BE2C (cell line): ENCODE results near the gene USP24.

Experiments used
- DNase-seq: peaks from one replicate; pipeline ENCODE4 v3.0.0-alpha.2; 2020
- H3K27me3 ChIP-seq: fragments of 250-450 bp; sonication (Bioruptor Pico); 2 replicates; pipeline ENCODE4 v1.5.1; 2020; ENCODE audit warnings: mild to moderate bottlenecking
- H3K36me3 ChIP-seq: fragments of 250-450 bp; sonication (Bioruptor Pico); 2 replicates; pipeline ENCODE4 v1.5.1; 2020; ENCODE audit warnings: mild to moderate bottlenecking
- H3K4me1 ChIP-seq: fragments of 250-450 bp; sonication (Bioruptor Pico); 2 replicates; pipeline ENCODE4 v1.5.1; 2020
- H3K4me3 ChIP-seq: 2 replicates; pipeline ENCODE4 v1.5.1; 2011; ENCODE audit warnings: low read depth, low read length
- H3K9me3 ChIP-seq: fragments of 250-450 bp; sonication (Bioruptor Pico); 2 replicates; pipeline ENCODE4 v1.5.1; 2020
- TF ChIP-seq, protein P1 (sequence below): IDR thresholded peaks from 2 replicates; pipeline ENCODE4 v1.5.1; 2012; ENCODE audit warnings: mild to moderate bottlenecking, low read depth, low read length

Gene USP24

DNA sequence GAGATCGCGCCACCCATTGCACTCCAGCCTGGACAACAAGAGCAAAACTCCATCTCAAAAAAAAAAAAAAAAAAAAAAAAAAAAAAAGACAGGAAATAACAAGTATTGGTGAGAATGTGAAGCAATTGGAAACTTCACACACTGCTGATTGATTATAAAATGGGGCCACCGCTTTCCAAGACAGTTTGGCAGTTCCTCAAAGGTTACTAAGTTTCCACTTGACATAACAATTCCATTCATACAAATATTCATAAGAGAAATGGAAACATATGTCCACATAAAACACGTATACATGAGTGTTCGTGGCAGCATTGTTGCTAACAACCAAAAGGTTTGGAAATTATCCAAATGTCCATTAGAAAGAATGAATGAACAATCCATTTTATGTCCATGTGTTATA, 26.3 kb downstream of the USP24 start:
- DNase-seq: no peak
- TF ChIP-seq, protein P1, sequence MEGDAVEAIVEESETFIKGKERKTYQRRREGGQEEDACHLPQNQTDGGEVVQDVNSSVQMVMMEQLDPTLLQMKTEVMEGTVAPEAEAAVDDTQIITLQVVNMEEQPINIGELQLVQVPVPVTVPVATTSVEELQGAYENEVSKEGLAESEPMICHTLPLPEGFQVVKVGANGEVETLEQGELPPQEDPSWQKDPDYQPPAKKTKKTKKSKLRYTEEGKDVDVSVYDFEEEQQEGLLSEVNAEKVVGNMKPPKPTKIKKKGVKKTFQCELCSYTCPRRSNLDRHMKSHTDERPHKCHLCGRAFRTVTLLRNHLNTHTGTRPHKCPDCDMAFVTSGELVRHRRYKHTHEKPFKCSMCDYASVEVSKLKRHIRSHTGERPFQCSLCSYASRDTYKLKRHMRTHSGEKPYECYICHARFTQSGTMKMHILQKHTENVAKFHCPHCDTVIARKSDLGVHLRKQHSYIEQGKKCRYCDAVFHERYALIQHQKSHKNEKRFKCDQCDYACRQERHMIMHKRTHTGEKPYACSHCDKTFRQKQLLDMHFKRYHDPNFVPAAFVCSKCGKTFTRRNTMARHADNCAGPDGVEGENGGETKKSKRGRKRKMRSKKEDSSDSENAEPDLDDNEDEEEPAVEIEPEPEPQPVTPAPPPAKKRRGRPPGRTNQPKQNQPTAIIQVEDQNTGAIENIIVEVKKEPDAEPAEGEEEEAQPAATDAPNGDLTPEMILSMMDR: no peak
- no peaks in the 10 kb centered on the region for H3K36me3 ChIP-seq
- H3K4me1 ChIP-seq: no peaks in the 10 kb centered on the region
- H3K4me3 ChIP-seq: no peak overlapping the region
- no peaks in the 10 kb centered on the region for H3K27me3 ChIP-seq
- H3K9me3 ChIP-seq: no peaks in the 10 kb centered on the region

DNA sequence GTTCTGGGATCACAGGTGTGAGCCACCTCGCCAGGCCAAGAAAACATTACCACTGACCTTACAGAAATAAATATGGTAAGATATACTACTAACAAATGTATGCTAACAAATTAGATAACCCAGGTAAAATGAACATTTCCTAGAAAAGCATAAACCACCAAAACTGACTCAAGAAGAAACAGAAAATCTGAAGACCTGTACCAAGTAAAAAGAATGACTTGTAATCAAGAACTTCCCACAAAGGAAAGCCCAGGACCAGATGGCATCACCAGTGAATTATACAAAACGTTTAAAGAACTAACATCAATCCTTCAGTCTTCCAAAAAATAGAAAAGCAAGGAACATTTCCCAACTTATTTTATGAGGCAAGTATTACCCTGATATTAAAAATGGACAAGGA, 29.3 kb downstream of the USP24 start:
- TF ChIP-seq, protein P1: no peak
- H3K9me3 ChIP-seq: no peaks in the 10 kb centered on the region
- DNase-seq: no peak
- H3K4me3 ChIP-seq: no peak overlapping the region
- no peaks in the 10 kb centered on the region for H3K36me3 ChIP-seq
- no peaks in the 10 kb centered on the region for H3K27me3 ChIP-seq
- no peaks in the 10 kb centered on the region for H3K4me1 ChIP-seq

DNA sequence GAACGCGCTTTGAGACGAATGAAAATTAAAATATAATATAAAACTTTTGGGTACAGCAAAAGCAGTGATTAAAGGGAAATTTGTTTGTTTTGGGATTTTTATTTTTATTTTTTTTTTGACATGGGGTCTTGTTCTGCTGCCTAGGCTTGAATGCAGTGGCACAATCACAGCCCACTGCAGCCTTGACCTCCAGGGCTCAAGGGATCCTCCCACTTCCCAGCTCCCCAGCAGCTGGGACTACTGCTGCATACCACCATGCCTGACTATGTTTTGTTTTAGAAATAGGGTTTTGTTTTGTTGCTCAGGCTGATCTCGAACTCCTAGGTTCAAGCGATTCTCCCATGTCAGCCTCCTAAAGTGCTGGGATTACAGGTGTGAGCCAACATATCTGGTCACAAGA, 30.3 kb downstream of the USP24 start:
- no peaks in the 10 kb centered on the region for H3K9me3 ChIP-seq
- TF ChIP-seq, protein P1: no peak
- H3K36me3 ChIP-seq: no peaks in the 10 kb centered on the region
- H3K4me1 ChIP-seq: no peaks in the 10 kb centered on the region
- no peak for DNase-seq
- no peaks in the 10 kb centered on the region for H3K27me3 ChIP-seq
- H3K4me3 ChIP-seq: no peak overlapping the region

DNA sequence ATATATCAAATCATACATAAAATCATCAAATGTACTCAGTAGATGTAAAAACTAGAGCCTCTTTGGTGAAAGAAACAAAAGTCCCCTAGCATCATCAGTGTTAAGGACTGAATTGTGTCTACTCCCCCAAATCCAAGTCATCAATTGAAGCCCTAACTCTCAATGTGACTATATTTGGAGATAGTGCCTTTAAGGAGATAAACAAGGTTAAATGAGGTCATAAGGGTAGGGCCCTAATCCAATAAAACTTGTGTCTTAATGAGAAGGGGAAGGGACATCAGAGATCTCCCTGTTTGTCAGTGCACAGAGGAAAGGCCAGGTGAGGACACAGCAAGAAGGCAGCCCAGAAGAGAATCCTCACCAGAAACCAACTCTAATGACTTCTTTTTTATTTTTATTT, 33.5 kb downstream of the USP24 start:
- DNase-seq: no peak
- Histone ChIP-seq H3K27me3 (no peaks in the 10 kb centered on the region), H3K36me3 (no peaks in the 10 kb centered on the region), H3K4me1 (no peaks in the 10 kb centered on the region), H3K4me3 (no peak overlapping the region), H3K9me3 (no peaks in the 10 kb centered on the region)
- TF ChIP-seq, protein P1: no peak

DNA sequence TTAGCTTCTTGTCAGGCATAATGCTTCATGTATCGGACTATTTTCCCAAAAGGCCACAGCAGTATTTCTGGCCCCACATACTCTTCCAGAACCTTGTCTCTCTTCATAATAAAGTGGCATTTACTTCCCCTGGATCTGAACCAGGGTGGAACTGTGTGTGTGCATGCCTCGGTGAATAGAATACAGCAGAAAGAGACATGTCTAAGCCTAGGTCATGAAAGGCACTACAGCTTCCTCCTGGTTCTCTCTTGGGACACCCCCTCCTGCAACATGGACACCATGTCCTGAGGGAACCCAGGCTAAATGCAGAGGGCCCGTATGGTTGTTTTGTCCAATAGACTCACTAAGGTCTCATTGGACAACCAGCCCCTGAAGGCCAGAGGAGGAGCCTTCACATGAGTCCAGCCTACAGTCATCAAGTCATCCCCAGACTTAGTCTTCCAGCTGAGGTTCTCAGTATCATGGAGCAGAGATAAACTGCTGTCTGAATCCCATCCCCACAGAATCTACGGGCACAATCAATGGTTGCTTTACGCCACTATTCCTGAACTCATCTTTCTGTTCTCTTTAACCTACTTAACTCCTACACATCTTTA, 35.0 kb downstream of the USP24 start:
- Histone ChIP-seq H3K4me3 (no peak overlapping the region), H3K4me1 (no peaks in the 10 kb centered on the region), H3K9me3 (no peaks in the 10 kb centered on the region), H3K36me3 (no peaks in the 10 kb centered on the region), H3K27me3 (no peaks in the 10 kb centered on the region)
- TF ChIP-seq, protein P1: no peak
- no peak for DNase-seq

DNA sequence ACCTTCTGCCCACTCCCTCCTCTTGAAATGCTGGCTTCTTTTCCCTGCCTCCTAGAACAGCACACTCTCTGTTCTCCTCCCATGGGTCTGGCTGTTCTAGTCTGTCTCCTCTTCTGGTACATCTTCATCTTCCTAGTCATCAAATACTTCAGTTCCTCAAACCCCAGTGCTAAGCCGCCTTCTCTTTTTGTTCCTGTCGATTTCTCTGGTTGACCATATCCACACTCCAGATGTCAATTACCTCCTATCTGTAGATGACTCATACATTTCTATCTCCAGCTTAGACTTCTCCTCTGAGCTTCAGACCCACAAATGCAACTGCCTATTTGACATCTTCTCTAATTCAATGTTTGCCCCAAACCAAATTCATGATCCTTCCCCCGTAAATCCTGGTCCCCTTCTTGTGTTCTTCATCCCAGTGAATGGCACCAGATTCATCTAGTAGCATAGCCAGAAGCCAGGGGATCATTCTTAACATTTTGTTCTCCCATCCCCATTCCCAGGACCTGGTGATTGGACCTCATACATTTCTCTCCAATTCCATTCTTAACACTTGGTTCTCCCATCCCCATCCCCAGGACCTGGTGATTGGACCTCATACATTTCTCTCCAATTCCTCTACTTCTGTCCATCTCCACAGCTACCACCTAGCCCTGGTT, 35.9 kb downstream of the USP24 start:
- no peaks in the 10 kb centered on the region for H3K36me3 ChIP-seq
- DNase-seq: no peak
- TF ChIP-seq, protein P1: no peak

More for the DNA sequence above, 35.9 kb downstream of the USP24 start:
- H3K4me1 ChIP-seq: no peaks in the 10 kb centered on the region
- H3K27me3 ChIP-seq: no peaks in the 10 kb centered on the region
- no peak overlapping the region for H3K4me3 ChIP-seq
- H3K9me3 ChIP-seq: no peaks in the 10 kb centered on the region
